DND-41 (cell line): Measurements from ENCODE around the gene GALNT7.

Source experiments
- ATAC-seq: fragments of 200-7000 bp; cut with Tn5 transposase; 3 replicates; pipeline ENCODE4 v1.9.1; 2021; ENCODE audit warnings: low read depth; ENCODE audit not compliant: insufficient read depth
- DNase-seq: peaks from one replicate; pipeline ENCODE4 v3.0.0-alpha.2; 2020
- H2AFZ ChIP-seq: 2 replicates; pipeline ENCODE4 v1.6.0; 2012; ENCODE audit warnings: low read depth, low read length
- H3K27ac ChIP-seq: 2 replicates; pipeline ENCODE4 v1.5.1; 2012; ENCODE audit warnings: low read length, inconsistent platforms
- H3K27me3 ChIP-seq: fragments of 200-600 bp; sonication (generic); 2 replicates; pipeline ENCODE4 v1.6.0; 2012; ENCODE audit warnings: low read length, mild to moderate bottlenecking, inconsistent platforms; ENCODE audit not compliant: insufficient read depth, poor library complexity
- H3K36me3 ChIP-seq: 2 replicates; pipeline ENCODE4 v1.5.1; 2012; ENCODE audit warnings: low read length, inconsistent platforms; ENCODE audit not compliant: insufficient read depth
- H3K4me1 ChIP-seq: 2 replicates; pipeline ENCODE4 v1.5.1; 2012; ENCODE audit warnings: mild to moderate bottlenecking, low read length; ENCODE audit not compliant: insufficient read depth
- H3K4me2 ChIP-seq: 2 replicates; pipeline ENCODE4 v1.6.0; 2012; ENCODE audit warnings: mild to moderate bottlenecking, moderate library complexity, low read length, inconsistent platforms; ENCODE audit not compliant: insufficient read depth
- H3K4me3 ChIP-seq, 2 experiments: fragments of 200-600 bp in 1 of 2; shearing (Covaris generic) in 1 of 2; 2 replicates each; pipeline ENCODE4 v1.5.1; 2012 to 2016; ENCODE audit warnings: inconsistent platforms in 2 of 2, low read length in 2 of 2, mild to moderate bottlenecking in 2 of 2, low read depth in 1 of 2, moderate library complexity in 1 of 2
- H3K79me2 ChIP-seq: 2 replicates; pipeline ENCODE4 v1.6.0; 2012; ENCODE audit warnings: low read length, inconsistent platforms; ENCODE audit not compliant: insufficient read depth
- H3K9ac ChIP-seq: 2 replicates; pipeline ENCODE4 v1.6.0; 2012; ENCODE audit warnings: low read depth, mild to moderate bottlenecking, inconsistent platforms, low read length, moderate library complexity
- H3K9me3 ChIP-seq: 2 replicates; pipeline ENCODE4 v1.5.1; 2012; ENCODE audit warnings: low read length, moderate library complexity, mild to moderate bottlenecking, inconsistent platforms; ENCODE audit not compliant: insufficient read depth, severe bottlenecking
- H4K20me1 ChIP-seq: 2 replicates; pipeline ENCODE4 v1.6.0; 2012; ENCODE audit warnings: low read length; ENCODE audit not compliant: insufficient read depth
- CTCF ChIP-seq: IDR thresholded peaks from 2 replicates; pipeline ENCODE4 v1.5.1; 2012; ENCODE audit warnings: borderline replicate concordance, low read length, moderate library complexity, mild to moderate bottlenecking; ENCODE audit not compliant: poor library complexity, severe bottlenecking; ENCODE audit errors: extremely low read depth
- EZH2 ChIP-seq: IDR thresholded peaks from 3 replicates; pipeline ENCODE4 v1.6.1; 2012; ENCODE audit warnings: borderline replicate concordance, low read depth, mild to moderate bottlenecking, moderate library complexity, low read length, inconsistent platforms; ENCODE audit not compliant: severe bottlenecking

GALNT7 gene

GRCh38 chr4:173281406-173282255 is 113.0 kb downstream of the GALNT7 start:
- Histone ChIP-seq H3K9me3 (peaks cover 5% of the 10 kb centered on the region), H3K4me3 (no peak overlapping the region), H3K79me2 (peaks cover 98% of the 10 kb centered on the region), H3K36me3 (peaks cover 12% of the 10 kb centered on the region), H3K9ac (no peak overlapping the region), H3K4me1 (no peaks in the 10 kb centered on the region), H3K4me2 (no peak overlapping the region), H2AFZ (no peak overlapping the region), H3K27me3 (no peaks in the 10 kb centered on the region), H4K20me1 (peaks cover 22% of the 10 kb centered on the region), H3K27ac (peak overlapping the region; percentile 13; the same call in 1 of the 2 replicates)
- DNase-seq (peak; percentile 28), ATAC-seq (peak; percentile 82)
- no peak for TF ChIP-seq CTCF

- Histone ChIP-seq H3K79me2 (peaks cover 98% of the 10 kb centered on the region), H4K20me1 (peaks cover 21% of the 10 kb centered on the region)
- ATAC-seq, result no peak; the same call in 1 of the 3 replicates
These were observed 113.6 kb downstream of the GALNT7 start for GRCh38 chr4:173282256-173282562.

GRCh38 chr4:173282626-173283025 is 114.0 kb downstream of the GALNT7 start:
- no peak overlapping the region for H2AFZ ChIP-seq
- peaks cover 98% of the 10 kb centered on the region for H3K79me2 ChIP-seq
- H3K4me2 ChIP-seq, result no peak overlapping the region
- no peak overlapping the region for H3K9ac ChIP-seq
- no peak for ATAC-seq
- TF ChIP-seq EZH2, result no peak
- TF ChIP-seq CTCF, result no peak
- no peaks in the 10 kb centered on the region for H3K27me3 ChIP-seq
- peaks cover 13% of the 10 kb centered on the region for H3K9me3 ChIP-seq
- peaks cover 17% of the 10 kb centered on the region for H4K20me1 ChIP-seq
- H3K27ac ChIP-seq, result peak overlapping the region; percentile 3; the same call in 1 of the 2 replicates
- H3K4me1 ChIP-seq, result no peaks in the 10 kb centered on the region
- peaks cover 18% of the 10 kb centered on the region for H3K36me3 ChIP-seq
- DNase-seq, result no peak
- no peak overlapping the region for H3K4me3 ChIP-seq

More at GRCh38 chr4:173282256-173282562, 113.6 kb downstream of the GALNT7 start:
- DNase-seq, result peak; percentile 24
- Histone ChIP-seq H3K36me3 (peaks cover 15% of the 10 kb centered on the region), H3K9me3 (peaks cover 10% of the 10 kb centered on the region), H2AFZ (no peak overlapping the region), H3K4me3 (no peak overlapping the region), H3K4me2 (no peak overlapping the region), H3K9ac (no peak overlapping the region), H3K4me1 (no peaks in the 10 kb centered on the region), H3K27ac (peak overlapping the region; percentile 3; the same call in 1 of the 2 replicates), H3K27me3 (no peaks in the 10 kb centered on the region)
- TF ChIP-seq EZH2, result no peak

GRCh38 chr4:173284463-173284862 is 115.9 kb downstream of the GALNT7 start:
- H3K27ac ChIP-seq, result no peak overlapping the region
- peaks cover 20% of the 10 kb centered on the region for H4K20me1 ChIP-seq
- no peak overlapping the region for H2AFZ ChIP-seq
- peaks cover 13% of the 10 kb centered on the region for H3K9me3 ChIP-seq
- ATAC-seq, result no peak
- DNase-seq, result no peak
- TF ChIP-seq CTCF, result no peak
- no peak for TF ChIP-seq EZH2
- no peak overlapping the region for H3K4me2 ChIP-seq
- H3K4me1 ChIP-seq, result no peaks in the 10 kb centered on the region
- peaks cover 18% of the 10 kb centered on the region for H3K36me3 ChIP-seq
- no peak overlapping the region for H3K9ac ChIP-seq
- H3K79me2 ChIP-seq, result peaks cover 94% of the 10 kb centered on the region
- H3K4me3 ChIP-seq, result no peak overlapping the region
- H3K27me3 ChIP-seq, result no peaks in the 10 kb centered on the region
